ENCODE measurements around the gene GIMAP8. TPM values are rescaled to one million over a fixed set of nuclear protein-coding genes. Genes with fewer than 3 reads are reported as not detected.
"Not testable (repeated sequence)": the region's sequence is repeated elsewhere in the genome, so short reads cannot be mapped to it uniquely, and the experiment has no call there.

Gene GIMAP8
- total RNA-seq, 1 donor from 2014 or later: not detected

- H3K27ac Mint-ChIP-seq (ENCODE audit: unreplicated experiment): no peak within 1 kb of the TSS
- H3K9me3 Mint-ChIP-seq (ENCODE audit: low read depth): peaks cover 4% of the 10 kb centered on the region
- no peak within 1 kb of the TSS for H3K4me3 Mint-ChIP-seq (ENCODE audit: unreplicated experiment)
- peaks cover 5% of the 10 kb centered on the region for H3K27me3 Mint-ChIP-seq (ENCODE audit: low read depth)
- H3K36me3 Mint-ChIP-seq (ENCODE audit: low read depth): no peaks in the 10 kb centered on the region
- no peak for TF ChIP-seq CTCF (IDR thresholded peaks at IDR 0.05)
- DNase-seq (ENCODE audit: low spot score): no peak
- no peaks in the 10 kb centered on the region for H3K4me1 Mint-ChIP-seq (ENCODE audit: low read depth)
Observed at GRCh38 chr7:150514748-150515222, 64.4 kb downstream of the GIMAP8 start, which contains the start of gene GIMAP7. TSS of gene GIMAP7 (plus strand) at chr7:150514872. CDS start at chr7:150519975, 5,103 bp downstream.

GRCh38 chr7:150515248-150516147, 65.1 kb downstream of the GIMAP8 start:
- Mint-ChIP-seq H3K4me3 (ENCODE audit: unreplicated experiment) (no peak overlapping the region), H3K36me3 (ENCODE audit: low read depth) (no peaks in the 10 kb centered on the region), H3K27ac (ENCODE audit: unreplicated experiment) (no peak overlapping the region), H3K9me3 (ENCODE audit: low read depth) (no peaks in the 10 kb centered on the region), H3K4me1 (ENCODE audit: low read depth) (no peaks in the 10 kb centered on the region), H3K27me3 (ENCODE audit: low read depth) (peaks cover 8% of the 10 kb centered on the region)
- no peak for DNase-seq (ENCODE audit: low spot score)
- TF ChIP-seq CTCF (IDR thresholded peaks at IDR 0.05): no peak

- H3K36me3 Mint-ChIP-seq (ENCODE audit: low read depth): no peaks in the 10 kb centered on the region
- H3K27me3 Mint-ChIP-seq (ENCODE audit: low read depth): peaks cover 8% of the 10 kb centered on the region
- no peaks in the 10 kb centered on the region for H3K4me1 Mint-ChIP-seq (ENCODE audit: low read depth)
- H3K27ac Mint-ChIP-seq (ENCODE audit: unreplicated experiment): no peak overlapping the region
- DNase-seq (ENCODE audit: low spot score): no peak
- no peaks in the 10 kb centered on the region for H3K9me3 Mint-ChIP-seq (ENCODE audit: low read depth)
- TF ChIP-seq CTCF (IDR thresholded peaks at IDR 0.05): no peak
- no peak overlapping the region for H3K4me3 Mint-ChIP-seq (ENCODE audit: unreplicated experiment)
Observed at GRCh38 chr7:150516956-150517745, 66.7 kb downstream of the GIMAP8 start.

GRCh38 chr7:150519310-150519709, 68.9 kb downstream of the GIMAP8 start:
- TF ChIP-seq CTCF (IDR thresholded peaks at IDR 0.05): no peak
- no peaks in the 10 kb centered on the region for H3K36me3 Mint-ChIP-seq (ENCODE audit: low read depth)
- DNase-seq (ENCODE audit: low spot score): no peak
- no peaks in the 10 kb centered on the region for H3K9me3 Mint-ChIP-seq (ENCODE audit: low read depth)
- no peak overlapping the region for H3K4me3 Mint-ChIP-seq (ENCODE audit: unreplicated experiment)
- peaks cover 8% of the 10 kb centered on the region for H3K27me3 Mint-ChIP-seq (ENCODE audit: low read depth)
- H3K4me1 Mint-ChIP-seq (ENCODE audit: low read depth): no peaks in the 10 kb centered on the region
- H3K27ac Mint-ChIP-seq (ENCODE audit: unreplicated experiment): no peak overlapping the region

- no peaks in the 10 kb centered on the region for H3K9me3 Mint-ChIP-seq (ENCODE audit: low read depth)
- no peak for DNase-seq (ENCODE audit: low spot score)
- no peak for TF ChIP-seq CTCF (IDR thresholded peaks at IDR 0.05)
- H3K4me3 Mint-ChIP-seq (ENCODE audit: unreplicated experiment): no peak overlapping the region
- no peak overlapping the region for H3K27ac Mint-ChIP-seq (ENCODE audit: unreplicated experiment)
- H3K36me3 Mint-ChIP-seq (ENCODE audit: low read depth): no peaks in the 10 kb centered on the region
- peaks cover 8% of the 10 kb centered on the region for H3K27me3 Mint-ChIP-seq (ENCODE audit: low read depth)
- H3K4me1 Mint-ChIP-seq (ENCODE audit: low read depth): no peaks in the 10 kb centered on the region
Observed at GRCh38 chr7:150520145-150520544, 69.7 kb downstream of the GIMAP8 start.

- not testable (repeated sequence) for H3K4me1 Mint-ChIP-seq (ENCODE audit: low read depth); H3K27ac Mint-ChIP-seq (ENCODE audit: unreplicated experiment); H3K4me3 Mint-ChIP-seq (ENCODE audit: unreplicated experiment); H3K36me3 Mint-ChIP-seq (ENCODE audit: low read depth); H3K9me3 Mint-ChIP-seq (ENCODE audit: low read depth); DNase-seq (ENCODE audit: low spot score); H3K27me3 Mint-ChIP-seq (ENCODE audit: low read depth)
Observed at GRCh38 chr7:150522931-150523330, 72.5 kb downstream of the GIMAP8 start.

Measured in chondrocyte (in vitro differentiated cells).